Measurements from ENCODE around the gene ACSS3.

The ACSS3 gene

GRCh38 chr12:81284137-81284536, 206.3 kb downstream of the ACSS3 start:
- no peaks in the 10 kb centered on the region for H3K9me3 ChIP-seq (ENCODE audit: control insufficient read depth in 1 of 2, low read length in 2 of 2)
- no peaks in the 10 kb centered on the region for H3K36me3 ChIP-seq (ENCODE audit: control insufficient read depth in 1 of 2, insufficient read depth in 2 of 2, low read length in 2 of 2)
- no peak overlapping the region for H3K9ac ChIP-seq (ENCODE audit: low read depth in 1 of 2, low read length in 2 of 2)
- no peaks in the 10 kb centered on the region for H3K4me1 ChIP-seq (ENCODE audit: control insufficient read depth in 1 of 2, insufficient read depth in 2 of 2, low read length in 2 of 2)
- H3K4me3 ChIP-seq (ENCODE audit: low read depth in 1 of 2, low read length in 2 of 2) = no peak overlapping the region
- H3K27ac ChIP-seq (ENCODE audit: low read depth, low read length) = no peak overlapping the region
- no peaks in the 10 kb centered on the region for H3K27me3 ChIP-seq (ENCODE audit: control insufficient read depth in 1 of 2, insufficient read depth in 2 of 2, low read length in 2 of 2)

- H3K9ac ChIP-seq (ENCODE audit: low read depth in 1 of 2, low read length in 2 of 2) = no peak overlapping the region
- H3K27me3 ChIP-seq (ENCODE audit: control insufficient read depth in 1 of 2, insufficient read depth in 2 of 2, low read length in 2 of 2) = no peaks in the 10 kb centered on the region
- no peak overlapping the region for H3K27ac ChIP-seq (ENCODE audit: low read depth, low read length)
- H3K9me3 ChIP-seq (ENCODE audit: control insufficient read depth in 1 of 2, low read length in 2 of 2) = no peaks in the 10 kb centered on the region
- no peak overlapping the region for H3K4me3 ChIP-seq (ENCODE audit: low read depth in 1 of 2, low read length in 2 of 2)
- no peaks in the 10 kb centered on the region for H3K4me1 ChIP-seq (ENCODE audit: control insufficient read depth in 1 of 2, insufficient read depth in 2 of 2, low read length in 2 of 2)
- H3K36me3 ChIP-seq (ENCODE audit: control insufficient read depth in 1 of 2, insufficient read depth in 2 of 2, low read length in 2 of 2) = no peaks in the 10 kb centered on the region
Measured at GRCh38 chr12:81288651-81289050, 210.8 kb downstream of the ACSS3 start.

GRCh38 chr12:81294325-81295190, 216.7 kb downstream of the ACSS3 start:
- Histone ChIP-seq H3K27me3 (ENCODE audit: control insufficient read depth in 1 of 2, insufficient read depth in 2 of 2, low read length in 2 of 2) (no peaks in the 10 kb centered on the region), H3K27ac (ENCODE audit: low read depth, low read length) (no peak overlapping the region), H3K4me1 (ENCODE audit: control insufficient read depth in 1 of 2, insufficient read depth in 2 of 2, low read length in 2 of 2) (no peaks in the 10 kb centered on the region), H3K9ac (ENCODE audit: low read depth in 1 of 2, low read length in 2 of 2) (no peak overlapping the region), H3K4me3 (ENCODE audit: low read depth in 1 of 2, low read length in 2 of 2) (no peak overlapping the region), H3K36me3 (ENCODE audit: control insufficient read depth in 1 of 2, insufficient read depth in 2 of 2, low read length in 2 of 2) (no peaks in the 10 kb centered on the region), H3K9me3 (ENCODE audit: control insufficient read depth in 1 of 2, low read length in 2 of 2) (no peaks in the 10 kb centered on the region)

GRCh38 chr12:81295251-81295650, 217.4 kb downstream of the ACSS3 start:
- Histone ChIP-seq H3K4me1 (ENCODE audit: control insufficient read depth in 1 of 2, insufficient read depth in 2 of 2, low read length in 2 of 2) (no peaks in the 10 kb centered on the region), H3K9me3 (ENCODE audit: control insufficient read depth in 1 of 2, low read length in 2 of 2) (no peaks in the 10 kb centered on the region), H3K27me3 (ENCODE audit: control insufficient read depth in 1 of 2, insufficient read depth in 2 of 2, low read length in 2 of 2) (no peaks in the 10 kb centered on the region), H3K4me3 (ENCODE audit: low read depth in 1 of 2, low read length in 2 of 2) (no peak overlapping the region), H3K9ac (ENCODE audit: low read depth in 1 of 2, low read length in 2 of 2) (no peak overlapping the region), H3K27ac (ENCODE audit: low read depth, low read length) (no peak overlapping the region), H3K36me3 (ENCODE audit: control insufficient read depth in 1 of 2, insufficient read depth in 2 of 2, low read length in 2 of 2) (no peaks in the 10 kb centered on the region)

GRCh38 chr12:81296556-81297305, 218.9 kb downstream of the ACSS3 start:
- H3K27me3 ChIP-seq (ENCODE audit: control insufficient read depth in 1 of 2, insufficient read depth in 2 of 2, low read length in 2 of 2) = no peaks in the 10 kb centered on the region
- no peaks in the 10 kb centered on the region for H3K9me3 ChIP-seq (ENCODE audit: control insufficient read depth in 1 of 2, low read length in 2 of 2)
- no peak overlapping the region for H3K9ac ChIP-seq (ENCODE audit: low read depth in 1 of 2, low read length in 2 of 2)
- H3K27ac ChIP-seq (ENCODE audit: low read depth, low read length) = no peak overlapping the region
- no peak overlapping the region for H3K4me3 ChIP-seq (ENCODE audit: low read depth in 1 of 2, low read length in 2 of 2)
- no peaks in the 10 kb centered on the region for H3K36me3 ChIP-seq (ENCODE audit: control insufficient read depth in 1 of 2, insufficient read depth in 2 of 2, low read length in 2 of 2)
- no peaks in the 10 kb centered on the region for H3K4me1 ChIP-seq (ENCODE audit: control insufficient read depth in 1 of 2, insufficient read depth in 2 of 2, low read length in 2 of 2)

GRCh38 chr12:81297601-81298000, 219.7 kb downstream of the ACSS3 start:
- Histone ChIP-seq H3K9me3 (ENCODE audit: control insufficient read depth in 1 of 2, low read length in 2 of 2) (no peaks in the 10 kb centered on the region), H3K36me3 (ENCODE audit: control insufficient read depth in 1 of 2, insufficient read depth in 2 of 2, low read length in 2 of 2) (no peaks in the 10 kb centered on the region), H3K9ac (ENCODE audit: low read depth in 1 of 2, low read length in 2 of 2) (no peak overlapping the region), H3K27ac (ENCODE audit: low read depth, low read length) (no peak overlapping the region), H3K4me3 (ENCODE audit: low read depth in 1 of 2, low read length in 2 of 2) (no peak overlapping the region), H3K27me3 (ENCODE audit: control insufficient read depth in 1 of 2, insufficient read depth in 2 of 2, low read length in 2 of 2) (no peaks in the 10 kb centered on the region), H3K4me1 (ENCODE audit: control insufficient read depth in 1 of 2, insufficient read depth in 2 of 2, low read length in 2 of 2) (no peaks in the 10 kb centered on the region)

- H3K36me3 ChIP-seq (ENCODE audit: control insufficient read depth in 1 of 2, insufficient read depth in 2 of 2, low read length in 2 of 2) = no peaks in the 10 kb centered on the region
- no peak overlapping the region for H3K9ac ChIP-seq (ENCODE audit: low read depth in 1 of 2, low read length in 2 of 2)
- H3K9me3 ChIP-seq (ENCODE audit: control insufficient read depth in 1 of 2, low read length in 2 of 2) = no peaks in the 10 kb centered on the region
- H3K4me1 ChIP-seq (ENCODE audit: control insufficient read depth in 1 of 2, insufficient read depth in 2 of 2, low read length in 2 of 2) = no peaks in the 10 kb centered on the region
- H3K4me3 ChIP-seq (ENCODE audit: low read depth in 1 of 2, low read length in 2 of 2) = no peak overlapping the region
- H3K27ac ChIP-seq (ENCODE audit: low read depth, low read length) = no peak overlapping the region
- H3K27me3 ChIP-seq (ENCODE audit: control insufficient read depth in 1 of 2, insufficient read depth in 2 of 2, low read length in 2 of 2) = no peaks in the 10 kb centered on the region
Measured at GRCh38 chr12:81300454-81300853, 222.6 kb downstream of the ACSS3 start.

- H3K27me3 ChIP-seq (ENCODE audit: control insufficient read depth in 1 of 2, insufficient read depth in 2 of 2, low read length in 2 of 2) = no peaks in the 10 kb centered on the region
- no peaks in the 10 kb centered on the region for H3K4me1 ChIP-seq (ENCODE audit: control insufficient read depth in 1 of 2, insufficient read depth in 2 of 2, low read length in 2 of 2)
- H3K4me3 ChIP-seq (ENCODE audit: low read depth in 1 of 2, low read length in 2 of 2) = no peak overlapping the region
- H3K9me3 ChIP-seq (ENCODE audit: control insufficient read depth in 1 of 2, low read length in 2 of 2) = no peaks in the 10 kb centered on the region
- no peaks in the 10 kb centered on the region for H3K36me3 ChIP-seq (ENCODE audit: control insufficient read depth in 1 of 2, insufficient read depth in 2 of 2, low read length in 2 of 2)
- no peak overlapping the region for H3K9ac ChIP-seq (ENCODE audit: low read depth in 1 of 2, low read length in 2 of 2)
- no peak overlapping the region for H3K27ac ChIP-seq (ENCODE audit: low read depth, low read length)
Measured at GRCh38 chr12:81303935-81304334, 226.1 kb downstream of the ACSS3 start.
